ENCODE data around the gene HIVEP3.

HIVEP3 gene

GRCh38 chr1:41723786-41724185 is 194.9 kb downstream of the HIVEP3 start (continued):
- no peak for TF ChIP-seq PRDM10 (tag by site-specific recombination; IDR thresholded peaks at IDR 0.05)
- no peak for TF ChIP-seq ZBTB7A (tag by site-specific recombination; IDR thresholded peaks at IDR 0.05; ENCODE audit: low read depth)
- TF ChIP-seq WT1 (tag by site-specific recombination; IDR thresholded peaks at IDR 0.05): no peak
- TF ChIP-seq ZNF221 (tag by site-specific recombination; IDR thresholded peaks at IDR 0.05; ENCODE audit: borderline replicate concordance): no peak
- TF ChIP-seq IKZF3 (tag by site-specific recombination; IDR thresholded peaks at IDR 0.05): no peak
- no peak for TF ChIP-seq SP7 (tag by site-specific recombination; IDR thresholded peaks at IDR 0.05)
- TF ChIP-seq ZNF530 (tag by site-specific recombination; IDR thresholded peaks at IDR 0.05; ENCODE audit: low read depth): no peak
- no peak for TF ChIP-seq ZNF121 (tag by site-specific recombination; IDR thresholded peaks at IDR 0.05)
- no peak for TF ChIP-seq ZNF544 (tag by site-specific recombination; IDR thresholded peaks at IDR 0.05)

- CTCF ChIA-PET: interaction anchor here (0.8 to 1.4 kb wide), 2 partner anchors 8 to 148 kb away, joined by 3 read pairs; no protein-coding TSS in a partner anchor
- Histone ChIP-seq H3K4me1 (ENCODE audit: control insufficient read depth, insufficient read depth, low read length) (no peaks in the 10 kb centered on the region), H3K27ac (ENCODE audit: extremely low read depth, low read depth, low read length) (no peak overlapping the region), H3K36me3 (ENCODE audit: control insufficient read depth in 2 of 2, insufficient read depth in 1 of 2, low read length in 2 of 2) (no peaks in the 10 kb centered on the region), H3K4me3 (ENCODE audit: low read depth, low read length) (no peak overlapping the region), H3K9me3 (ENCODE audit: control insufficient read depth, insufficient read depth, low read depth, low read length) (no peaks in the 10 kb centered on the region)
- TF ChIP-seq, protein P1, sequence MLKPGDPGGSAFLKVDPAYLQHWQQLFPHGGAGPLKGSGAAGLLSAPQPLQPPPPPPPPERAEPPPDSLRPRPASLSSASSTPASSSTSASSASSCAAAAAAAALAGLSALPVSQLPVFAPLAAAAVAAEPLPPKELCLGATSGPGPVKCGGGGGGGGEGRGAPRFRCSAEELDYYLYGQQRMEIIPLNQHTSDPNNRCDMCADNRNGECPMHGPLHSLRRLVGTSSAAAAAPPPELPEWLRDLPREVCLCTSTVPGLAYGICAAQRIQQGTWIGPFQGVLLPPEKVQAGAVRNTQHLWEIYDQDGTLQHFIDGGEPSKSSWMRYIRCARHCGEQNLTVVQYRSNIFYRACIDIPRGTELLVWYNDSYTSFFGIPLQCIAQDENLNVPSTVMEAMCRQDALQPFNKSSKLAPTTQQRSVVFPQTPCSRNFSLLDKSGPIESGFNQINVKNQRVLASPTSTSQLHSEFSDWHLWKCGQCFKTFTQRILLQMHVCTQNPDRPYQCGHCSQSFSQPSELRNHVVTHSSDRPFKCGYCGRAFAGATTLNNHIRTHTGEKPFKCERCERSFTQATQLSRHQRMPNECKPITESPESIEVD (tag by site-specific recombination; IDR thresholded peaks at IDR 0.05): no peak
- TF ChIP-seq ZNF10 (tag by site-specific recombination; IDR thresholded peaks at IDR 0.05): no peak
- peak; percentile 80 for TF ChIP-seq ZNF366 (tag by site-specific recombination; conservative IDR thresholded peaks at IDR 0.05)
- no peak for TF ChIP-seq ZNF629 (tag by site-specific recombination; IDR thresholded peaks at IDR 0.05)
- TF ChIP-seq ZNF132 (tag by site-specific recombination; IDR thresholded peaks at IDR 0.05; ENCODE audit: borderline replicate concordance): no peak
- TF ChIP-seq SCRT2 (tag by site-specific recombination; IDR thresholded peaks at IDR 0.05): peak; percentile 69; the same call in 1 of the 2 replicates
- TF ChIP-seq ZNF701 (tag by site-specific recombination; IDR thresholded peaks at IDR 0.05): no peak
- TF ChIP-seq ZNF23 (tag by site-specific recombination; IDR thresholded peaks at IDR 0.05; ENCODE audit: borderline replicate concordance): no peak
- no peak for TF ChIP-seq ZNF837 (tag by site-specific recombination; IDR thresholded peaks at IDR 0.05)
- TF ChIP-seq ZNF350 (tag by site-specific recombination; IDR thresholded peaks at IDR 0.05): no peak
- POLR2A ChIA-PET: no interaction called here
These were observed 196.5 kb downstream of the HIVEP3 start for GRCh38 chr1:41722184-41722583.

DNA sequence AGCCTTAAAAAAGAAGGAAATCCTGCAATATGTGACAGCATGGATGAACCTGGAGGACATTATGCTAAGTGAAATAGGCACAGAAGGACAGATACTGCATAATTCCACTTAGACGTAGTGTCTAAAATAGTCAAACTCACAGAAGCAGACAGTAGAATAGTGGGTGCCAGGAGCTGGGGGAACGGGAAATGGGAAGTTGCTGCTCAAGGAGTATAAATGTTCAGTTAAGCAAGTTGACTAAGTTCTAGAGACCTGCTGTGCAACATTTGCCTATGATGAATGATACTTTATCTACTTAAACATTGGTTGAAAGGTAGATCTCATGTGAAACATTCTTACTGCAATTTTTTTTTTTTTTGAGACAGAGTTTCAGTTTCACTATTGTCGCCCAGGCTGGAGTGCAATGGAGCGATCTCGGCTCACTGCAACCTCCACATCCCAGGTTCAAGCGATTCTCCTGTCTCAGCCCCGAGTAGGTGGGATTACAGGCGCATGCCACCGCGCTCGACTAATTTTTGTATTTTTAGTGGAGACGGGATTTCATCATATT is 197.8 kb downstream of the HIVEP3 start:
- no peaks in the 10 kb centered on the region for H3K9me3 ChIP-seq (ENCODE audit: control insufficient read depth, insufficient read depth, low read depth, low read length)
- ChIA-PET POLR2A (no interaction called here), CTCF (no interaction called here)
- H3K27ac ChIP-seq (ENCODE audit: extremely low read depth, low read depth, low read length): no peak overlapping the region
- no peaks in the 10 kb centered on the region for H3K36me3 ChIP-seq (ENCODE audit: control insufficient read depth in 2 of 2, insufficient read depth in 1 of 2, low read length in 2 of 2)
- no peak overlapping the region for H3K4me3 ChIP-seq (ENCODE audit: low read depth, low read length)
- H3K4me1 ChIP-seq (ENCODE audit: control insufficient read depth, insufficient read depth, low read length): no peaks in the 10 kb centered on the region
- TF ChIP-seq ZNF596 (tag by site-specific recombination; IDR thresholded peaks at IDR 0.05): no peak
- TF ChIP-seq ZNF416 (tag by site-specific recombination; IDR thresholded peaks at IDR 0.05): no peak
- no peak for TF ChIP-seq ZNF23 (tag by site-specific recombination; IDR thresholded peaks at IDR 0.05; ENCODE audit: borderline replicate concordance)
- TF ChIP-seq, protein P2, sequence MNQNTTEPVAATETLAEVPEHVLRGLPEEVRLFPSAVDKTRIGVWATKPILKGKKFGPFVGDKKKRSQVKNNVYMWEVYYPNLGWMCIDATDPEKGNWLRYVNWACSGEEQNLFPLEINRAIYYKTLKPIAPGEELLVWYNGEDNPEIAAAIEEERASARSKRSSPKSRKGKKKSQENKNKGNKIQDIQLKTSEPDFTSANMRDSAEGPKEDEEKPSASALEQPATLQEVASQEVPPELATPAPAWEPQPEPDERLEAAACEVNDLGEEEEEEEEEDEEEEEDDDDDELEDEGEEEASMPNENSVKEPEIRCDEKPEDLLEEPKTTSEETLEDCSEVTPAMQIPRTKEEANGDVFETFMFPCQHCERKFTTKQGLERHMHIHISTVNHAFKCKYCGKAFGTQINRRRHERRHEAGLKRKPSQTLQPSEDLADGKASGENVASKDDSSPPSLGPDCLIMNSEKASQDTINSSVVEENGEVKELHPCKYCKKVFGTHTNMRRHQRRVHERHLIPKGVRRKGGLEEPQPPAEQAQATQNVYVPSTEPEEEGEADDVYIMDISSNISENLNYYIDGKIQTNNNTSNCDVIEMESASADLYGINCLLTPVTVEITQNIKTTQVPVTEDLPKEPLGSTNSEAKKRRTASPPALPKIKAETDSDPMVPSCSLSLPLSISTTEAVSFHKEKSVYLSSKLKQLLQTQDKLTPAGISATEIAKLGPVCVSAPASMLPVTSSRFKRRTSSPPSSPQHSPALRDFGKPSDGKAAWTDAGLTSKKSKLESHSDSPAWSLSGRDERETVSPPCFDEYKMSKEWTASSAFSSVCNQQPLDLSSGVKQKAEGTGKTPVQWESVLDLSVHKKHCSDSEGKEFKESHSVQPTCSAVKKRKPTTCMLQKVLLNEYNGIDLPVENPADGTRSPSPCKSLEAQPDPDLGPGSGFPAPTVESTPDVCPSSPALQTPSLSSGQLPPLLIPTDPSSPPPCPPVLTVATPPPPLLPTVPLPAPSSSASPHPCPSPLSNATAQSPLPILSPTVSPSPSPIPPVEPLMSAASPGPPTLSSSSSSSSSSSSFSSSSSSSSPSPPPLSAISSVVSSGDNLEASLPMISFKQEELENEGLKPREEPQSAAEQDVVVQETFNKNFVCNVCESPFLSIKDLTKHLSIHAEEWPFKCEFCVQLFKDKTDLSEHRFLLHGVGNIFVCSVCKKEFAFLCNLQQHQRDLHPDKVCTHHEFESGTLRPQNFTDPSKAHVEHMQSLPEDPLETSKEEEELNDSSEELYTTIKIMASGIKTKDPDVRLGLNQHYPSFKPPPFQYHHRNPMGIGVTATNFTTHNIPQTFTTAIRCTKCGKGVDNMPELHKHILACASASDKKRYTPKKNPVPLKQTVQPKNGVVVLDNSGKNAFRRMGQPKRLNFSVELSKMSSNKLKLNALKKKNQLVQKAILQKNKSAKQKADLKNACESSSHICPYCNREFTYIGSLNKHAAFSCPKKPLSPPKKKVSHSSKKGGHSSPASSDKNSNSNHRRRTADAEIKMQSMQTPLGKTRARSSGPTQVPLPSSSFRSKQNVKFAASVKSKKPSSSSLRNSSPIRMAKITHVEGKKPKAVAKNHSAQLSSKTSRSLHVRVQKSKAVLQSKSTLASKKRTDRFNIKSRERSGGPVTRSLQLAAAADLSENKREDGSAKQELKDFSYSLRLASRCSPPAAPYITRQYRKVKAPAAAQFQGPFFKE (tag by site-specific recombination; IDR thresholded peaks at IDR 0.05; ENCODE audit: borderline replicate concordance): no peak
- no peak for TF ChIP-seq ZBTB7A (tag by site-specific recombination; IDR thresholded peaks at IDR 0.05; ENCODE audit: low read depth)

Data from HEK293 (cell line).